Measurements from ENCODE around the gene GNB1. TPM values are rescaled to one million over a fixed set of nuclear protein-coding genes. Genes with fewer than 3 reads are reported as not detected.

GNB1 gene
- total and polyA plus RNA-seq, 9 of the 15 experiments (the other 6 are each of a cell fraction or from before 2014, with no cell fraction given), result 34.3 to 388 (median 114) TPM

- ATAC-seq (no peak), FAIRE-seq (no peak), DNase-seq (ENCODE audit: extremely low read depth in 1 of 4, low spot score in 3 of 4) (no peak)
- Histone ChIP-seq H3K4me3 (no peak overlapping the region), H3K27me3 (ENCODE audit: control insufficient read depth in 2 of 2, insufficient read depth in 2 of 2, low read length in 2 of 2) (no peaks in the 10 kb centered on the region), H3K9me1 (ENCODE audit: control insufficient read depth, insufficient read depth, low read length) (no peaks in the 10 kb centered on the region), H3K79me2 (ENCODE audit: control insufficient read depth, insufficient read depth, low read length) (no peaks in the 10 kb centered on the region), H3K9ac (ENCODE audit: insufficient read depth in 1 of 2, low read depth in 2 of 2, low read length in 2 of 2) (no peak overlapping the region), H3K9me3 (replicated peaks; ENCODE audit: control insufficient read depth, insufficient read depth, low read depth, low read length) (no peaks in the 10 kb centered on the region), H3K36me3 (ENCODE audit: control insufficient read depth, insufficient read depth, low read length) (peaks cover 73% of the 10 kb centered on the region), H3K27ac (ENCODE audit: extremely low read depth, low read depth, low read length) (no peak overlapping the region), H2AFZ (ENCODE audit: low read depth, low read length) (no peak overlapping the region), H4K20me1 (replicated peaks; ENCODE audit: control insufficient read depth, insufficient read depth, low read length) (no peaks in the 10 kb centered on the region), H3K4me1 (replicated peaks in 1 of 2; ENCODE audit: control insufficient read depth in 2 of 2, insufficient read depth in 2 of 2, low read length in 2 of 2) (no peaks in the 10 kb centered on the region), H3K4me2 (ENCODE audit: insufficient read depth, low read length) (no peak overlapping the region)
- ChIA-PET POLR2A (interaction anchor here (1.0 kb wide), 3 partner anchors 10 to 28 kb away, joined by 3 read pairs; no protein-coding TSS in a partner anchor), CTCF (ENCODE audit: low intra/inter-chr PET ratio) (no interaction called here)
- 95% methylated on average over 10 of the region's 10 CpGs for WGBS (ENCODE audit: insufficient coverage, low coverage, missing lambda C conversion rate)
- intact Hi-C loops (cut with micrococcal nuclease) (no loop called here), in situ Hi-C loops (cut with MboI) (no loop called here)
- no TSS peak for BruUV-seq (replicated peaks)
- no peak for TF ChIP-seq NFRKB (IDR thresholded peaks at IDR 0.05; ENCODE audit: low read depth)
- no peak for TF ChIP-seq NCOR1 (IDR thresholded peaks at IDR 0.05)
Observed at GRCh38 chr1:1808206-1808605, 82.7 kb downstream of the GNB1 start.

- in situ Hi-C loops (cut with MboI) (no loop called here), intact Hi-C loops (cut with micrococcal nuclease) (no loop called here)
- Histone ChIP-seq H3K9me3 (replicated peaks; ENCODE audit: control insufficient read depth, insufficient read depth, low read depth, low read length) (no peaks in the 10 kb centered on the region), H4K20me1 (replicated peaks; ENCODE audit: control insufficient read depth, insufficient read depth, low read length) (no peaks in the 10 kb centered on the region), H3K4me3 (no peak overlapping the region), H3K9me1 (ENCODE audit: control insufficient read depth, insufficient read depth, low read length) (no peaks in the 10 kb centered on the region), H3K4me1 (replicated peaks in 1 of 2; ENCODE audit: control insufficient read depth in 2 of 2, insufficient read depth in 2 of 2, low read length in 2 of 2) (no peaks in the 10 kb centered on the region), H3K79me2 (ENCODE audit: control insufficient read depth, insufficient read depth, low read length) (0 out of 3 replicates have a peak, but pooled peaks cover 3% of the 10 kb centered on the region), H3K9ac (ENCODE audit: insufficient read depth in 1 of 2, low read depth in 2 of 2, low read length in 2 of 2) (peak overlapping the region in 1 of 2 experiments; percentile 29; a peak in 1 of 4 replicates), H3K36me3 (ENCODE audit: control insufficient read depth, insufficient read depth, low read length) (peaks cover 73% of the 10 kb centered on the region), H3K4me2 (ENCODE audit: insufficient read depth, low read length) (no peak overlapping the region), H3K27ac (ENCODE audit: extremely low read depth, low read depth, low read length) (no peak overlapping the region), H3K27me3 (ENCODE audit: control insufficient read depth in 2 of 2, insufficient read depth in 2 of 2, low read length in 2 of 2) (no peaks in the 10 kb centered on the region), H2AFZ (ENCODE audit: low read depth, low read length) (no peak overlapping the region)
- no peak for DNase-seq (ENCODE audit: extremely low read depth in 1 of 4, low spot score in 3 of 4)
- no peak for ATAC-seq
- BruUV-seq (replicated peaks), result no TSS peak
- FAIRE-seq, result no peak
- 96% methylated on average over 2 of the region's 2 CpGs for WGBS (ENCODE audit: insufficient coverage, low coverage, missing lambda C conversion rate)
- ChIA-PET POLR2A (no interaction called here), CTCF (ENCODE audit: low intra/inter-chr PET ratio) (no interaction called here)
- TF ChIP-seq BRD9 (IDR thresholded peaks at IDR 0.05; ENCODE audit: low read depth, partially characterized antibody) (no peak), ZNF232 (CRISPR knock-in tag; IDR thresholded peaks at IDR 0.05) (no peak), IRF2 (CRISPR knock-in tag; IDR thresholded peaks at IDR 0.05) (no peak), ZNF318 (IDR thresholded peaks at IDR 0.05; ENCODE audit: borderline replicate concordance in 1 of 2, low read depth in 1 of 2) (no peak), CTBP1 (IDR thresholded peaks at IDR 0.05; ENCODE audit: borderline replicate concordance) (no peak), XRCC4 (IDR thresholded peaks at IDR 0.05; ENCODE audit: extremely low read depth, insufficient read depth, insufficient read length) (no peak)
Observed at GRCh38 chr1:1806890-1807289, 84.0 kb downstream of the GNB1 start.
